Activated B cell treated with CpG ODN at 0.5 μM for 24 hours (primary cell): ENCODE measurements around the gene PDRG1. TPM values are rescaled to one million over a fixed set of nuclear protein-coding genes. Genes with fewer than 3 reads are reported as not detected.

ENCODE experiments used
- ATAC-seq: fragments of 200-7000 bp; cut with Tn5 transposase; one replicate; pipeline ENCODE4 v1.10.0; 2021; ENCODE audit warnings: low read depth, mild to moderate bottlenecking, moderate library complexity
- CTCF ChIA-PET: fragments of 350-600 bp; sonication (Branson Sonifier 250); formaldehyde crosslinking; loops from one replicate; lab custom pipeline; 2021; ENCODE audit warnings: antibody characterized with exemption; lab: Charles Lee
- POLR2A ChIA-PET: fragments of 350-600 bp; sonication (Branson Sonifier 250); formaldehyde crosslinking; loops from one replicate; lab custom pipeline; 2021; ENCODE audit warnings: antibody characterized with exemption; lab: Charles Lee
- DNase-seq: peaks from one replicate; pipeline ENCODE4 v3.0.0; 2022
- H3K27ac Mint-ChIP-seq: one replicate; pipeline ENCODE4 v1.8.0; 2020; ENCODE audit warnings: mixed read lengths
- H3K27me3 Mint-ChIP-seq: one replicate; pipeline ENCODE4 v1.8.0; 2021; ENCODE audit warnings: mixed read lengths
- H3K36me3 Mint-ChIP-seq: one replicate; pipeline ENCODE4 v1.8.0; 2021; ENCODE audit warnings: low read depth, mixed read lengths
- H3K4me1 Mint-ChIP-seq: one replicate; pipeline ENCODE4 v1.8.0; 2021; ENCODE audit warnings: mixed read lengths
- H3K4me3 Mint-ChIP-seq: one replicate; pipeline ENCODE4 v1.8.0; 2020; ENCODE audit warnings: mild to moderate bottlenecking, mixed read lengths
- H3K9me3 Mint-ChIP-seq: one replicate; pipeline ENCODE4 v1.8.0; 2020; ENCODE audit warnings: mixed read lengths
- intact Hi-C: fragments of 100-400 bp; cut with micrococcal nuclease; formaldehyde crosslinking; loops from one replicate; pipeline ENCODE4 v1.15.1; 2024
- total RNA-seq: library from RNA; stranded (reverse); gene quantifications from 2 replicates; pipeline ENCODE4 v1.2.3, GENCODE V29; 2022
- TF ChIP-seq, protein P1 (sequence below): fragments of 200-600 bp; IDR thresholded peaks from one replicate; pipeline ENCODE4 v1.8.0; 2022; ENCODE audit warnings: antibody characterized with exemption, mild to moderate bottlenecking

The PDRG1 gene
- total RNA-seq, 1 donor from 2014 or later: 16.4 TPM

GRCh38 chr20:31909253-31910070 is 42.4 kb downstream of the PDRG1 start:
- no peak for ATAC-seq
- intact Hi-C loops: no loop called here
- TF ChIP-seq, protein P1, sequence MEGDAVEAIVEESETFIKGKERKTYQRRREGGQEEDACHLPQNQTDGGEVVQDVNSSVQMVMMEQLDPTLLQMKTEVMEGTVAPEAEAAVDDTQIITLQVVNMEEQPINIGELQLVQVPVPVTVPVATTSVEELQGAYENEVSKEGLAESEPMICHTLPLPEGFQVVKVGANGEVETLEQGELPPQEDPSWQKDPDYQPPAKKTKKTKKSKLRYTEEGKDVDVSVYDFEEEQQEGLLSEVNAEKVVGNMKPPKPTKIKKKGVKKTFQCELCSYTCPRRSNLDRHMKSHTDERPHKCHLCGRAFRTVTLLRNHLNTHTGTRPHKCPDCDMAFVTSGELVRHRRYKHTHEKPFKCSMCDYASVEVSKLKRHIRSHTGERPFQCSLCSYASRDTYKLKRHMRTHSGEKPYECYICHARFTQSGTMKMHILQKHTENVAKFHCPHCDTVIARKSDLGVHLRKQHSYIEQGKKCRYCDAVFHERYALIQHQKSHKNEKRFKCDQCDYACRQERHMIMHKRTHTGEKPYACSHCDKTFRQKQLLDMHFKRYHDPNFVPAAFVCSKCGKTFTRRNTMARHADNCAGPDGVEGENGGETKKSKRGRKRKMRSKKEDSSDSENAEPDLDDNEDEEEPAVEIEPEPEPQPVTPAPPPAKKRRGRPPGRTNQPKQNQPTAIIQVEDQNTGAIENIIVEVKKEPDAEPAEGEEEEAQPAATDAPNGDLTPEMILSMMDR: no peak
- CTCF ChIA-PET: interaction anchor here (1.5 kb wide), 1 partner anchor 43 kb away, joined by 3 read pairs; the partner anchor contains the start of gene PDRG1
- no peak overlapping the region for H3K27ac Mint-ChIP-seq
- no peaks in the 10 kb centered on the region for H3K36me3 Mint-ChIP-seq
- no peaks in the 10 kb centered on the region for H3K9me3 Mint-ChIP-seq
- no peaks in the 10 kb centered on the region for H3K4me1 Mint-ChIP-seq
- no peaks in the 10 kb centered on the region for H3K27me3 Mint-ChIP-seq
- DNase-seq: no peak
- no peak overlapping the region for H3K4me3 Mint-ChIP-seq
- POLR2A ChIA-PET: interaction anchor here (0.6 kb wide), 1 partner anchor 673 kb away, joined by 3 read pairs; no protein-coding TSS in a partner anchor

DNA sequence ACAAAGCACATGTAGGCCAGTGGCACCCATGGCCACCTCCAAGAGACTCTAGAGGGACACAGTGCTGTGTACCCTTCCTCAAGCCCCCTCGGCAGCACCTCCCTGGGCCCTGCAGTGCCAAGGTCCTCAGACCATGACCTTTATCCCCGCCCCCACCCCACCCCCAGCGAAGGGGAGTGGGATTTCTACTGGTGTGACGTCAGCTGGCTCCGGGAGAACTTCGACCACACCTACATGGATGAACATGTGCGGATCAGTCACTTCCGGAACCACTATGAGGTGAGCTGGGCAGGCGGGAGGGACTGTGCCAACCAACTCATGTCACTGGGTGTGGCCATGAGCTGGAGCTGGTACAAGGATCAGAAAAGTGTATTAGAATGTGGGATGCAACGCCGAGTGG is 43.4 kb downstream of the PDRG1 start:
- ChIA-PET CTCF (interaction anchor here (1.5 kb wide), 1 partner anchor 44 kb away, joined by 3 read pairs; the partner anchor contains the start of gene PDRG1), POLR2A (interaction anchor here (0.6 kb wide), 1 partner anchor 127 kb away, joined by 7 read pairs; no protein-coding TSS in a partner anchor)
- DNase-seq (no peak), ATAC-seq (no peak)
- Mint-ChIP-seq H3K4me3 (no peak overlapping the region), H3K9me3 (no peaks in the 10 kb centered on the region), H3K36me3 (no peaks in the 10 kb centered on the region), H3K27me3 (no peaks in the 10 kb centered on the region), H3K27ac (no peak overlapping the region), H3K4me1 (no peaks in the 10 kb centered on the region)
- intact Hi-C loops: no loop called here
- TF ChIP-seq, protein P1: no peak

DNA sequence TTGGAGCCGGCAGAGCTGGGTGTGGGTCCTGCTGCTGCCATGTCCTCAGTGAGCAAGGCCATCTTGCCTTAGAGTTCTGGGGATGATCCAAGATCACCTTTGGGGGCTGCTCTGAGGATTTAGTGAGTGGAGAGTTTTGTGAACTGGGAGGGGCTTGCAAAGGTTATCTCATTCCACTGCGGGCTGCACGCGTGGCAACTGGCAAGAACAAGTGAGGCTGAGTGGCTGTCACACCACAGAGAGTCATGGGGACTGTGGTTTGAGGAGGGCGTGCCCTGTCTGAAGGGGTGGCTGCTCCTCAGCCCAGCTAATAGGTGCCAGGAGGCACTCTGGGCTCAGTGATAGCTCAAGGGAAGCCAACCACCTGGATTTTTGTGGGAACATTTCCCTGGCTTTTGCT is 43.8 kb downstream of the PDRG1 start:
- H3K4me3 Mint-ChIP-seq: no peak overlapping the region
- no peaks in the 10 kb centered on the region for H3K9me3 Mint-ChIP-seq
- ATAC-seq (no peak), DNase-seq (no peak)
- ChIA-PET CTCF (interaction anchor here (1.5 kb wide), 1 partner anchor 44 kb away, joined by 3 read pairs; the partner anchor contains the start of gene PDRG1), POLR2A (no interaction called here)
- no peak overlapping the region for H3K27ac Mint-ChIP-seq
- intact Hi-C loops: no loop called here
- no peaks in the 10 kb centered on the region for H3K36me3 Mint-ChIP-seq
- H3K27me3 Mint-ChIP-seq: no peaks in the 10 kb centered on the region
- TF ChIP-seq, protein P1: no peak
- no peaks in the 10 kb centered on the region for H3K4me1 Mint-ChIP-seq

- ChIA-PET CTCF (no interaction called here), POLR2A (no interaction called here)
- DNase-seq (no peak), ATAC-seq (no peak)
- Mint-ChIP-seq H3K4me3 (no peak overlapping the region), H3K27ac (no peak overlapping the region), H3K36me3 (no peaks in the 10 kb centered on the region), H3K4me1 (no peaks in the 10 kb centered on the region), H3K27me3 (no peaks in the 10 kb centered on the region), H3K9me3 (no peaks in the 10 kb centered on the region)
- TF ChIP-seq, protein P1: no peak
- intact Hi-C loops: no loop called here
Measured at GRCh38 chr20:31907046-31907445, 44.8 kb downstream of the PDRG1 start.

DNA sequence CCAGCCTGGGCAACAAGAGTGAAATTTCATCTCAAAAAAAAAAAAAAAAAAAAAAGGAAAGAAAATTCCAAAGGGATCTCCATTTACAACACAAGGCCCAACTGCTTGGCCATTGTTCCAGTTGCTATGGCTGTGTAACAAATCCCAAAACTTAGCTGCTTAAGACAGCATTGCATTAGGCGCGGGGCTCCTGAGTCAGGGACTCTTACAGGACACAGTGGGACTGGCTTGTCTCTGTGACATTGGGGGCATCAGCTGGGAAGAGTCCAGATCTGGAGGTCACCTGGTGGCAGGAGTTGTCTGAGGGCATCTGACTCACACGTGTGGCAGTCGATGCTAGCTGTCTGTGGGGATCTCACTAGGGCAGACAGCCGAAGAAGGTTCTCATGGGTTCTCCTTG is 45.8 kb downstream of the PDRG1 start:
- Mint-ChIP-seq H3K36me3 (no peaks in the 10 kb centered on the region), H3K27ac (no peak overlapping the region), H3K9me3 (no peaks in the 10 kb centered on the region), H3K4me1 (no peaks in the 10 kb centered on the region), H3K4me3 (no peak overlapping the region), H3K27me3 (no peaks in the 10 kb centered on the region)
- no peak for DNase-seq
- ATAC-seq: no peak
- TF ChIP-seq, protein P1: no peak
- intact Hi-C loops: no loop called here
- ChIA-PET POLR2A (interaction anchor here (0.6 to 0.7 kb wide), 2 partner anchors 13 to 77 kb away, joined by 6 to 9 read pairs; no protein-coding TSS in a partner anchor), CTCF (no interaction called here)
